Breast epithelium (tissue), 4 donors: ENCODE measurements around the gene SAA2. TPM values are rescaled to one million over a fixed set of nuclear protein-coding genes. Genes with fewer than 3 reads are reported as not detected.
A peak's percentile ranks its signal among the peaks of the same experiment; 100 is the strongest.

Experiments
- DNase-seq, 2 donors: peaks; one replicate each; pipeline ENCODE4 v3.0.0-alpha.2; 2019; ENCODE audit warnings: low spot score in 2 of 2
- H3K27ac ChIP-seq, 2 donors: fragments of 200-600 bp; sonication (generic) in 1 of 2; one replicate each; pipeline ENCODE4 v1.5.1; 2016 to 2019; ENCODE audit warnings: mild to moderate bottlenecking in 1 of 2
- H3K27me3 ChIP-seq, 2 donors: fragments of 200-600 bp; sonication (generic) in 1 of 2; one replicate each; pipeline versions ENCODE4 v1.5.1 to v1.6.0; 2017 to 2019; ENCODE audit warnings: control low read depth in 1 of 2, mild to moderate bottlenecking in 1 of 2
- H3K36me3 ChIP-seq: fragments of 200-600 bp; one replicate; pipeline ENCODE4 v1.5.1; 2019
- H3K4me1 ChIP-seq, 2 donors: fragments of 200-600 bp; sonication (generic); one replicate each; pipeline ENCODE4 v1.5.1; 2016 to 2019; ENCODE audit warnings: control low read depth in 1 of 2
- H3K4me3 ChIP-seq, 3 donors: fragments of 200-600 bp; sonication (generic); 1 replicate in 2 of 3; 2 replicates in 1 of 3; pipeline ENCODE4 v1.5.1; 2016 to 2019; ENCODE audit warnings: mild to moderate bottlenecking in 3 of 3, moderate library complexity in 2 of 3
- H3K9me3 ChIP-seq, 2 donors: fragments of 200-600 bp; sonication (generic) in 1 of 2; one replicate each; pipeline ENCODE4 v1.5.1; 2016 to 2019; ENCODE audit warnings: control low read depth in 1 of 2
- CTCF ChIP-seq, 3 donors: fragments of 450-650 bp; IDR thresholded peaks; one replicate each; pipeline ENCODE4 v1.5.1; 2016 to 2017; ENCODE audit warnings: antibody characterized with exemption in 3 of 3, mild to moderate bottlenecking in 3 of 3, moderate library complexity in 3 of 3
- POLR2A ChIP-seq: fragments of 450-650 bp; IDR thresholded peaks from one replicate; pipeline ENCODE4 v1.6.1; 2016; ENCODE audit warnings: antibody characterized with exemption, mild to moderate bottlenecking, moderate library complexity
- POLR2AphosphoS5 ChIP-seq, 3 donors: sonication (generic); formaldehyde crosslinking; IDR thresholded peaks; one replicate each; pipeline ENCODE4 v1.6.1; 2017; ENCODE audit warnings: antibody characterized with exemption in 3 of 3
- intact Hi-C: fragments of 100-400 bp; cut with DNase I; formaldehyde crosslinking; loops from one replicate; pipeline ENCODE4 v1.15.1; 2023; ENCODE audit warnings: low total_unique reads
- total RNA-seq, 3 donors: library from RNA; depleted of rRNA; stranded (reverse); fragments of >200 nt; gene quantifications; one replicate each; pipeline ENCODE4 v1.1.0, GENCODE V29; 2016

Gene SAA2
- total RNA-seq, 3 donors from 2014 or later, result 7.5 to 567 (median 428) TPM

GRCh38 chr11:18245396-18245795 is 3.1 kb downstream of the SAA2 start:
- no peaks in the 10 kb centered on the region for H3K4me1 ChIP-seq
- intact Hi-C loops, result no loop called here
- H3K4me3 ChIP-seq, result peak overlapping the region in 1 of 3 donors; percentile 25
- no peak overlapping the region for H3K27ac ChIP-seq
- no peak for DNase-seq
- no peaks in the 10 kb centered on the region for H3K27me3 ChIP-seq
- H3K36me3 ChIP-seq, result no peaks in the 10 kb centered on the region
- no peaks in the 10 kb centered on the region for H3K9me3 ChIP-seq
- TF ChIP-seq CTCF (IDR thresholded peaks at IDR 0.05) (no peak), POLR2AphosphoS5 (IDR thresholded peaks at IDR 0.05) (no peak), POLR2A (no peak)

- H3K36me3 ChIP-seq, result no peaks in the 10 kb centered on the region
- no peak for DNase-seq
- TF ChIP-seq CTCF (IDR thresholded peaks at IDR 0.05), result peak in 2 of 3 donors; percentile 48 to 67
- TF ChIP-seq POLR2A, result no peak
- H3K4me3 ChIP-seq, result no peak overlapping the region
- no peak overlapping the region for H3K27ac ChIP-seq
- intact Hi-C loops, result no loop called here
- no peaks in the 10 kb centered on the region for H3K9me3 ChIP-seq
- no peaks in the 10 kb centered on the region for H3K27me3 ChIP-seq
- H3K4me1 ChIP-seq, result no peaks in the 10 kb centered on the region
Measured at GRCh38 chr11:18243783-18244362, 4.6 kb downstream of the SAA2 start.

- no peak for DNase-seq
- intact Hi-C loops, result no loop called here
- H3K27me3 ChIP-seq, result no peaks in the 10 kb centered on the region
- H3K4me3 ChIP-seq, result no peak overlapping the region
- TF ChIP-seq CTCF (IDR thresholded peaks at IDR 0.05) (no peak), POLR2AphosphoS5 (IDR thresholded peaks at IDR 0.05) (no peak), POLR2A (no peak)
- no peak overlapping the region for H3K27ac ChIP-seq
- no peaks in the 10 kb centered on the region for H3K36me3 ChIP-seq
- no peaks in the 10 kb centered on the region for H3K4me1 ChIP-seq
- no peaks in the 10 kb centered on the region for H3K9me3 ChIP-seq
Measured at GRCh38 chr11:18239655-18240054, 8.8 kb downstream of the SAA2 start.

GRCh38 chr11:18236664-18237356 is 11.7 kb downstream of the SAA2 start, which contains the start of gene SAA4:
TSS of gene SAA4 (minus strand) at chr11:18236802. CDS start at chr11:18235926, 876 bp downstream.
- H3K27ac ChIP-seq, result no peak within 1 kb of the TSS
- no peaks in the 10 kb centered on the region for H3K36me3 ChIP-seq
- DNase-seq, result no peak
- no peaks in the 10 kb centered on the region for H3K4me1 ChIP-seq
- TF ChIP-seq POLR2A (no peak), CTCF (IDR thresholded peaks at IDR 0.05) (no peak), POLR2AphosphoS5 (IDR thresholded peaks at IDR 0.05) (no peak)
- no peaks in the 10 kb centered on the region for H3K9me3 ChIP-seq
- no peaks in the 10 kb centered on the region for H3K27me3 ChIP-seq
- no peak within 1 kb of the TSS for H3K4me3 ChIP-seq
- intact Hi-C loops, result no loop called here
